B cell (primary cell): ENCODE data around the gene ZFPM1. TPM values are rescaled to one million over a fixed set of nuclear protein-coding genes. Genes with fewer than 3 reads are reported as not detected.

ENCODE experiments used
- ATAC-seq: fragments of 200-7000 bp; cut with Tn5 transposase; one replicate; pipeline ENCODE4 v1.10.0; 2021; ENCODE audit warnings: low read depth, mild to moderate bottlenecking, moderate number of reproducible peaks, moderate library complexity
- CTCF ChIA-PET: fragments of 350-600 bp; sonication (Branson Sonifier 250); formaldehyde crosslinking; loops from one replicate; lab custom pipeline; 2021; ENCODE audit warnings: antibody characterized with exemption, inconsistent platforms; lab: Charles Lee
- POLR2A ChIA-PET: fragments of 350-600 bp; sonication (Branson Sonifier 250); formaldehyde crosslinking; loops from one replicate; lab custom pipeline; 2021; ENCODE audit warnings: antibody characterized with exemption; lab: Charles Lee
- DNase-seq: peaks from one replicate; pipeline ENCODE4 v3.0.0; 2013
- H2AFZ ChIP-seq: 2 replicates; pipeline ENCODE4 v1.6.1; 2012; ENCODE audit warnings: mild to moderate bottlenecking, low read depth, low read length; ENCODE audit not compliant: insufficient read depth, poor library complexity, severe bottlenecking
- H3K27ac ChIP-seq, 2 donors: 1 replicate in 1 of 2; 2 replicates in 1 of 2; pipeline ENCODE4 v1.5.1; 2012 to 2013; ENCODE audit warnings: low read length in 2 of 2, mild to moderate bottlenecking in 2 of 2, moderate library complexity in 1 of 2
- H3K27me3 ChIP-seq, 4 experiments: fragments of 200-600 bp in 1 of 4; sonication (generic) in 1 of 4; replicated peaks in 1 of 4; 1 replicate in 2 of 4; 2 replicates in 2 of 4; pipeline versions ENCODE4 v1.6.1 to v1.7.0; 2013 to 2016; ENCODE audit warnings: low read length in 3 of 4, mild to moderate bottlenecking in 2 of 4, mixed read lengths in 1 of 4, moderate library complexity in 1 of 4; ENCODE audit not compliant: insufficient read depth in 4 of 4, control insufficient read depth in 3 of 4; ENCODE audit errors: control extremely low read depth in 1 of 4
- H3K36me3 ChIP-seq, 2 experiments: replicated peaks in 1 of 2; 1 replicate in 1 of 2; 2 replicates in 1 of 2; pipeline versions ENCODE4 v1.6.1 to v1.7.1; 2013; ENCODE audit warnings: low read length in 1 of 2; ENCODE audit not compliant: insufficient read depth in 2 of 2, control insufficient read depth in 1 of 2; ENCODE audit errors: control extremely low read depth in 1 of 2, extremely low read depth in 1 of 2
- H3K4me1 ChIP-seq, 2 donors: fragments of 200-600 bp in 1 of 2; sonication (generic) in 1 of 2; 1 replicate in 1 of 2; 2 replicates in 1 of 2; pipeline versions ENCODE4 v1.5.1 to v1.6.1; 2013 to 2017; ENCODE audit warnings: low read length in 2 of 2; ENCODE audit not compliant: control insufficient read depth in 2 of 2, insufficient read depth in 2 of 2
- H3K4me2 ChIP-seq: replicated peaks from 2 replicates; pipeline ENCODE3; 2012; ENCODE audit warnings: mild to moderate bottlenecking, low read depth, low read length; ENCODE audit not compliant: poor library complexity, severe bottlenecking
- H3K4me3 ChIP-seq, 5 experiments: fragments of 200-600 bp in 1 of 5; sonication (generic) in 1 of 5; 1 replicate in 3 of 5; 2 replicates in 2 of 5; pipeline versions ENCODE4 v1.5.1 to v1.7.0; 2011 to 2016; ENCODE audit warnings: low read length in 4 of 5, mild to moderate bottlenecking in 4 of 5, low read depth in 2 of 5, control low read depth in 1 of 5, moderate library complexity in 1 of 5; ENCODE audit not compliant: insufficient read depth in 1 of 5; ENCODE audit errors: control extremely low read depth in 1 of 5, extremely low read depth in 1 of 5
- H3K79me2 ChIP-seq: fragments of 200-600 bp; sonication (generic); one replicate; pipeline ENCODE4 v1.6.0; 2016; ENCODE audit warnings: low read length; ENCODE audit not compliant: control insufficient read depth, insufficient read depth
- H3K9ac ChIP-seq: fragments of 200-600 bp; sonication (generic); 2 replicates; pipeline ENCODE4 v1.6.1; 2017; ENCODE audit warnings: mild to moderate bottlenecking, low read length, moderate library complexity
- H3K9me3 ChIP-seq, 3 donors: one replicate each; pipeline versions ENCODE4 v1.6.1 to v1.7.1; 2013; ENCODE audit warnings: low read length in 2 of 3; ENCODE audit not compliant: control insufficient read depth in 2 of 3, insufficient read depth in 1 of 3; ENCODE audit errors: control extremely low read depth in 1 of 3
- H4K20me1 ChIP-seq: 2 replicates; pipeline ENCODE4 v1.6.0; 2012; ENCODE audit warnings: mild to moderate bottlenecking, low read length; ENCODE audit not compliant: insufficient read depth, control insufficient read depth, poor library complexity, severe bottlenecking
- H3K27ac Mint-ChIP-seq: one replicate; pipeline ENCODE4 v1.8.0; 2021; ENCODE audit warnings: mixed read lengths
- H3K27me3 Mint-ChIP-seq: one replicate; pipeline ENCODE4 v1.8.0; 2021; ENCODE audit warnings: mixed read lengths
- H3K4me1 Mint-ChIP-seq: one replicate; pipeline ENCODE4 v1.8.0; 2021; ENCODE audit warnings: mixed read lengths
- H3K4me3 Mint-ChIP-seq: one replicate; pipeline ENCODE4 v1.8.0; 2021; ENCODE audit warnings: mixed read lengths
- H3K9me3 Mint-ChIP-seq: one replicate; pipeline ENCODE4 v1.8.0; 2022; ENCODE audit warnings: mixed read lengths; ENCODE audit not compliant: insufficient read depth
- CTCF ChIP-seq: fragments of 200-600 bp; IDR thresholded peaks from one replicate; pipeline ENCODE4 v1.8.0; 2022; ENCODE audit warnings: antibody characterized with exemption, mild to moderate bottlenecking
- EZH2 ChIP-seq: IDR thresholded peaks from 2 replicates; pipeline ENCODE4 v1.6.1; 2012; ENCODE audit warnings: borderline replicate concordance, low read depth, mild to moderate bottlenecking, moderate library complexity, low read length; ENCODE audit not compliant: insufficient read depth, poor library complexity, severe bottlenecking
- WGBS: methylation state at CpG from one replicate; pipeline ENCODE4 v1.1.5; 2013; ENCODE audit warnings: missing lambda C conversion rate; ENCODE audit not compliant: insufficient coverage; 5-methylcytosine and 5-hydroxymethylcytosine counted together
- intact Hi-C: fragments of 100-400 bp; cut with micrococcal nuclease; formaldehyde crosslinking; loops from one replicate; pipeline ENCODE4 v1.10.0; 2022
- polyA plus RNA-seq: library from polyadenylated mRNA; depleted of rRNA; stranded (reverse); fragments of >200 nt; gene quantifications from 2 replicates; pipeline ENCODE4 v1.2.3, GENCODE V29; 2012
- total RNA-seq, 2 donors: library from RNA; stranded (reverse); fragments of 120-200 nt in 1 of 2; gene quantifications; 1 replicate in 1 of 2; 2 replicates in 1 of 2; pipeline versions ENCODE4 v1.2.3 to v1.2.4, GENCODE V29; 2013 to 2022

The ZFPM1 gene
- total and polyA plus RNA-seq, 2 donors (not counting 1 experiment from before 2014, with no cell fraction given): 4.3 to 34.6 TPM

- no peaks in the 10 kb centered on the region for H3K79me2 ChIP-seq
- no peak overlapping the region for H2AFZ ChIP-seq
- H3K27me3 ChIP-seq: peaks cover 0 to 16% (median 0%) of the 10 kb centered on the region in 4 experiments
- WGBS: 40% methylated on average over 13 of the region's 13 CpGs
- no peaks in the 10 kb centered on the region for H3K36me3 ChIP-seq
- ChIA-PET CTCF (interaction anchor here (0.7 kb wide), 1 partner anchor 54 kb away, joined by 3 read pairs; no protein-coding TSS in a partner anchor), POLR2A (no interaction called here)
- no peak overlapping the region for H3K4me2 ChIP-seq
- H3K4me3 ChIP-seq: no peak overlapping the region
- no peak overlapping the region for H3K27ac ChIP-seq
- TF ChIP-seq EZH2 (no peak), CTCF (no peak)
- Mint-ChIP-seq H3K4me3 (no peak overlapping the region), H3K27me3 (peaks cover 13% of the 10 kb centered on the region), H3K27ac (no peak overlapping the region), H3K9me3 (no peaks in the 10 kb centered on the region), H3K4me1 (peaks cover 8% of the 10 kb centered on the region)
- DNase-seq (no peak), ATAC-seq (no peak)
- H3K9me3 ChIP-seq: peaks cover 0 to 11% (median 0%) of the 10 kb centered on the region in 3 donors
- intact Hi-C loops: no loop called here
- peaks cover 6 to 40% of the 10 kb centered on the region in 2 donors for H3K4me1 ChIP-seq
- no peaks in the 10 kb centered on the region for H4K20me1 ChIP-seq
- no peak overlapping the region for H3K9ac ChIP-seq
Measured at GRCh38 chr16:88552815-88553214, 99.7 kb downstream of the ZFPM1 start.

GRCh38 chr16:88553739-88554138 lies 100.7 kb downstream of the ZFPM1 start:
- peaks cover 0 to 11% (median 0%) of the 10 kb centered on the region in 3 donors for H3K9me3 ChIP-seq
- H3K4me1 ChIP-seq: peaks cover 6 to 39% of the 10 kb centered on the region in 2 donors
- no peaks in the 10 kb centered on the region for H3K79me2 ChIP-seq
- no peaks in the 10 kb centered on the region for H3K36me3 ChIP-seq
- peaks cover 8% of the 10 kb centered on the region for H3K4me1 Mint-ChIP-seq
- intact Hi-C loops: no loop called here
- ATAC-seq (no peak), DNase-seq (no peak)
- CTCF ChIA-PET: no interaction called here
- H3K27ac Mint-ChIP-seq: peak overlapping the region; percentile 37
- TF ChIP-seq EZH2 (no peak), CTCF (no peak)
- H3K4me2 ChIP-seq: no peak overlapping the region
- H3K27ac ChIP-seq: no peak overlapping the region
- POLR2A ChIA-PET: no interaction called here
- peaks cover 14% of the 10 kb centered on the region for H3K27me3 Mint-ChIP-seq
- H3K9me3 Mint-ChIP-seq: no peaks in the 10 kb centered on the region
- H3K27me3 ChIP-seq: peaks cover 0 to 18% (median 0%) of the 10 kb centered on the region in 4 experiments
- no peaks in the 10 kb centered on the region for H4K20me1 ChIP-seq
- no peak overlapping the region for H3K4me3 ChIP-seq
- H3K9ac ChIP-seq: no peak overlapping the region
- H2AFZ ChIP-seq: no peak overlapping the region
- WGBS: 96% methylated on average over 14 of the region's 16 CpGs
- no peak overlapping the region for H3K4me3 Mint-ChIP-seq
